Stomach smooth muscle (tissue), 2 donors: ENCODE measurements around the gene BEGAIN.

ENCODE experiments used
- H3K27ac ChIP-seq: one replicate; pipeline ENCODE4 v1.7.0; 2013; ENCODE audit warnings: mild to moderate bottlenecking, low read length, inconsistent platforms
- H3K27me3 ChIP-seq, 2 donors: one replicate each; pipeline ENCODE4 v1.7.0; 2013; ENCODE audit warnings: low read length in 2 of 2; ENCODE audit not compliant: insufficient read depth in 2 of 2, control insufficient read depth in 1 of 2
- H3K36me3 ChIP-seq, 2 donors: one replicate each; pipeline ENCODE4 v1.7.0; 2013; ENCODE audit warnings: low read length in 2 of 2; ENCODE audit not compliant: control insufficient read depth in 2 of 2, insufficient read depth in 2 of 2
- H3K4me1 ChIP-seq: one replicate; pipeline ENCODE4 v1.7.0; 2013; ENCODE audit warnings: low read length; ENCODE audit not compliant: control insufficient read depth, insufficient read depth
- H3K4me3 ChIP-seq, 2 donors: one replicate each; pipeline ENCODE4 v1.7.0; 2013; ENCODE audit warnings: low read length in 2 of 2
- H3K9ac ChIP-seq, 2 donors: one replicate each; pipeline ENCODE4 v1.7.0; 2013; ENCODE audit warnings: low read length in 2 of 2, mild to moderate bottlenecking in 1 of 2
- H3K9me3 ChIP-seq, 2 donors: one replicate each; pipeline ENCODE4 v1.7.0; 2013; ENCODE audit warnings: low read length in 2 of 2; ENCODE audit not compliant: control insufficient read depth in 2 of 2
- donor health status: healthy.
- donor health status: Pancreatic carcinoma.

The BEGAIN gene

GRCh38 chr14:100573002-100573756 lies 14.0 kb downstream of the BEGAIN start:
- no peak overlapping the region for H3K27ac ChIP-seq
- no peak overlapping the region for H3K9ac ChIP-seq
- H3K27me3 ChIP-seq = peaks cover 23 to 38% of the 10 kb centered on the region in 2 donors
- no peaks in the 10 kb centered on the region for H3K36me3 ChIP-seq
- H3K4me1 ChIP-seq = peaks cover 10% of the 10 kb centered on the region
- H3K9me3 ChIP-seq = no peaks in the 10 kb centered on the region
- H3K4me3 ChIP-seq = no peak overlapping the region

DNA sequence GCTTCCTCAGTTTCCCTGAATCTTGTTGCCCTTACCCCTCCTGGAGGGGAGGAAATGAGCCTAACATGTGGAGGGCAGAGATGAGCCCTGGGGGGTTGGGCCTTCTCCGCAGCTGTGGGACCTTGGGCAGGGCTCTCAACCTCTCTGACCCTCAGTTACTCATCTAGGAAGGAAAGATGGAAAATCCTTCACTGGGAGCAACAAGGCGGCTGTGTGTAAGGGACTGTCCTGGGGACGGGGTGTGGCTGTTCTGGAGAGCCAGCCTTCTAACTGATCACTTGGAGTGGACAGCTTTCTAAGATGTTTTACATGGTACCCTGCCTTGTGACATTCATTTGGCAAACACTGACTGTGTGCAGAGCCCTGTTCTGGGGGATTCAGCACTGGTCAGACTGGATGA lies 14.7 kb downstream of the BEGAIN start:
- Histone ChIP-seq H3K27ac (no peak overlapping the region), H3K4me1 (peaks cover 10% of the 10 kb centered on the region), H3K4me3 (no peak overlapping the region), H3K27me3 (peaks cover 23 to 45% of the 10 kb centered on the region in 2 donors), H3K36me3 (no peaks in the 10 kb centered on the region), H3K9ac (no peak overlapping the region), H3K9me3 (no peaks in the 10 kb centered on the region)

DNA sequence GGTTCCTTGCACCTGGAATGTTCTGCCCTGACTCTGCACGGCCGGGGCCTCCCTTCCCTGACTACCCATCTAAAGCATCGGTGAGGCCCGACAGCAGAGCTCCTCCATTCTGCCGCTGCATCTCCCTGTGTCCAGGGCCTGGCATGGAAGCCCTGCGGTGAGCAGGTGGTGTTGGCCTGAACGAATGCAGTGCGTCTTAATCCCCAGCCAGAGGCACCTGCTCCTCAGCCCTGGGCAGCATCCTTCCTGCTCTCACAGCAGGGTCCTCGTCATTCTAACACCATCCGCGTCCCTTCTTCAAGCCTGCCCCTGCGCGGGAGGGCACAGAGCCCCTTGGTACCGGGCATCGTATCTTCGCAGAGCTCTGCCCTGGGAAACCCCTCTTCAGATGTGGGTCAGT lies 15.4 kb downstream of the BEGAIN start:
- H3K4me1 ChIP-seq = peaks cover 14% of the 10 kb centered on the region

GRCh38 chr14:100570726-100571454 lies 16.3 kb downstream of the BEGAIN start:
- Histone ChIP-seq H3K4me1 (peaks cover 15% of the 10 kb centered on the region), H3K4me3 (no peak overlapping the region), H3K36me3 (no peaks in the 10 kb centered on the region), H3K27me3 (peaks cover 32 to 58% of the 10 kb centered on the region in 2 donors), H3K9me3 (no peaks in the 10 kb centered on the region), H3K9ac (no peak overlapping the region), H3K27ac (no peak overlapping the region)

More for the DNA sequence above, 15.4 kb downstream of the BEGAIN start:
- Histone ChIP-seq H3K36me3 (no peaks in the 10 kb centered on the region), H3K9ac (no peak overlapping the region), H3K27me3 (peaks cover 26 to 50% of the 10 kb centered on the region in 2 donors), H3K9me3 (no peaks in the 10 kb centered on the region), H3K27ac (no peak overlapping the region), H3K4me3 (no peak overlapping the region)

- peaks cover 38 to 61% of the 10 kb centered on the region in 2 donors for H3K27me3 ChIP-seq
- peaks cover 15% of the 10 kb centered on the region for H3K4me1 ChIP-seq
- no peak overlapping the region for H3K9ac ChIP-seq
- no peaks in the 10 kb centered on the region for H3K9me3 ChIP-seq
- no peaks in the 10 kb centered on the region for H3K36me3 ChIP-seq
- no peak overlapping the region for H3K4me3 ChIP-seq
- no peak overlapping the region for H3K27ac ChIP-seq
Measured at GRCh38 chr14:100569734-100570286, 17.4 kb downstream of the BEGAIN start.

GRCh38 chr14:100568998-100569733 lies 18.1 kb downstream of the BEGAIN start:
- peak overlapping the region in 1 of 2 donors; percentile 66 for H3K4me3 ChIP-seq
- peaks cover 15% of the 10 kb centered on the region for H3K4me1 ChIP-seq
- H3K9ac ChIP-seq = no peak overlapping the region
- no peaks in the 10 kb centered on the region for H3K9me3 ChIP-seq
- no peaks in the 10 kb centered on the region for H3K36me3 ChIP-seq
- no peak overlapping the region for H3K27ac ChIP-seq
- H3K27me3 ChIP-seq = peaks cover 38 to 61% of the 10 kb centered on the region in 2 donors

DNA sequence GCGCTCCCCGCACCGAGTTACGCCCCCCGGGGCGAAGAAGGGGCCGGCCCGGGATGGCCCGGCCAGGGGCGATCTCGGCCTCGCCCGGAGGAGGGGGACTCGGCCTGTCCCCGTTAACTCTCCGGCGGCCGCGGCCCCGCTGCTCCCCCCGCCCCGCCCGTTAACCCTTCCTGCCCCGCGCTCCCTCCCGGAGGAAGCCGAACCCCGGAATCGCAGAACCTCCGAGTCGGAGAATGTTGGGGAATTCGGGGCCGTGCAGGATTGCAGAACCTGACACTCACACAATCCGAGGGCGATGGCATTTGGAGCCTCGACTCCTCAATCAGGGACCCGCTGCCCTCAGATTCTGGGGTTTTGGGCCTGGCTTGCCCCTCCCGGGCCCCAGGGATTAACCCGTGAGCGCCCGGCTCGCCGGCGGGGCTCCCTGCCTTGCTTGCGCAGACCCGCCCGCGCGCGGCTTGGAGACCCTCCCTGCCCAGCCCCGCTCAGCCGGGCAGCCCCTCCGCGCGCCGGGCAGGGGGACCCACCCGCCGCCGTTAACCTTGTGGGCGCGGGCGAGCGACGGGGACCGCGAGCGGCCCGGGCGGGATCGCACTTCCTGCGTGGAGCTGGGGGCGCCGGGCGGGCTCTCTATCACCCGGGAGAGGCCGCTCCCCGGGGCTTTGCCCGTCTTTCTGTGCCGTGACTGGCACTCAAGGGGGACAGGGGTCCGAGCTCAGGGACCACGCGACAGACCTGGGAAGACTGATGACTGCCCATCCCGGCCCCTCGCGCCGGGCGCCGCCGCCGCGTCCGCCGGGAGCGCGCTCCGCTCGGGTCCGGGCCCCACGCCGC lies 18.8 kb downstream of the BEGAIN start:
- Histone ChIP-seq H3K4me3 (peak overlapping the region; percentile 40 to 66), H3K4me1 (peaks cover 15% of the 10 kb centered on the region), H3K36me3 (no peaks in the 10 kb centered on the region), H3K27ac (no peak overlapping the region), H3K9me3 (no peaks in the 10 kb centered on the region), H3K27me3 (peaks cover 38 to 61% of the 10 kb centered on the region in 2 donors), H3K9ac (no peak overlapping the region)

DNA sequence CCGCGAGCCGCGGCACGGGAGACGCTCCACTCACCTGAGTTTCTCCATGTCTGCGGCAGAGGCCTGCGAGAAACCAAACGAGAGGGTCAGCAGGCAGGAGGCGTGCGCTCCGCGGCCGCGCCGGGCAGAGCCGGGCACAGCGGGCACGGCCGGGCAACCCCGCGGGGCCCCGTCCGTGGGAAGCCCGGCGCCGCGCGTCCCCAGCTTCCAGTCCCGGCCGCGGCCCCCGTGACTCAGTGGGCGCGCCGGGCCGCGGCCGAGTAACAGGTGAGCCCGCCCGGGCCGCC lies 19.4 kb downstream of the BEGAIN start:
- peaks cover 15% of the 10 kb centered on the region for H3K4me1 ChIP-seq
- peaks cover 38 to 61% of the 10 kb centered on the region in 2 donors for H3K27me3 ChIP-seq
- H3K27ac ChIP-seq = no peak overlapping the region

DNA sequence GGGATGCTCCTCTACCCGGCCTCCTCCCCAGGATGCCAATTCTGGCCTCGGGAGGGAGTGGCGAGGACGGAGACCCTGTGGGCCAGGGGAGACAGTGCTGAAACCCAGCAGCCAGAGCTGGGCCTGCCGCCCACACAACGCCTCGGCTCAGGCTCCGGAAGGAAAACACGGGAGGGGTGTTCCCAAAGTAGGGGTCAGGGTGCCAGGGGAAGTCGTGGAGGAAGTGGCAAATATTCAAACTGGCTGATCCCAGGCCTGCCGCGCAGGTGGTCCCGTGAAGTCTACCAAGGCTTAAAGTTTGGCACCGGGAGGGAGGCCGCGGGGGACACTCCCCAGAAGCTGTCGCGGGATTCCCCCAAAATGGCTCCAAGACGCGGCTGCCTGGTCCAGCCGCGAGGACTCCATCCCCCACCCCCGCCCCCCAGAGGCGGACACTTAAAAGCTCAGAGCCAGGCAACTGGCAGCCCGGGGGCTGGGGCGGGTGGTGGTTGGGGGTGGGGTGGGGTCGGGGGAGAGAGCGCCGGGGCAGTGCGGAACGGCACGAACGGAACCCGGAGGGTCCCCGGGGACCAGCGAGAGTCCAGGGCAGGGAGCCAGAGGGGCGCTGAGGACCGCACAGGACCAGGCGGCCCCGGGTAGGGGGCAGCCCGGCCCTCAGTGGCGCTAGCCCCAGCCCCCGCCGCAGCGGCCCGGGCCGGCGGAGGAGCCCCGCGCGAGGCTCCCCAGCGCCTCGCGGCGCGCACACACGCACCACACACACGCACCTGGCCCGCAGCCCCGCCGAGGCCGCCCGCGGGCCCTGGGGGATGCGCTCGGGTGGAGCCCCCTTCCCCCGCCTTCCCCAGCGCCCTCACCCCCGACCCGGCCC lies 20.0 kb downstream of the BEGAIN start:
- H3K4me1 ChIP-seq = peaks cover 15% of the 10 kb centered on the region
- H3K9ac ChIP-seq = no peak overlapping the region
- H3K4me3 ChIP-seq = peak overlapping the region in 1 of 2 donors; percentile 66
- H3K36me3 ChIP-seq = no peaks in the 10 kb centered on the region
- H3K27ac ChIP-seq = no peak overlapping the region
- no peaks in the 10 kb centered on the region for H3K9me3 ChIP-seq
- peaks cover 36 to 56% of the 10 kb centered on the region in 2 donors for H3K27me3 ChIP-seq

More for the DNA sequence above, 19.4 kb downstream of the BEGAIN start:
- Histone ChIP-seq H3K9me3 (no peaks in the 10 kb centered on the region), H3K9ac (no peak overlapping the region), H3K4me3 (peak overlapping the region in 1 of 2 donors; percentile 66), H3K36me3 (no peaks in the 10 kb centered on the region)
